ENCODE results near the gene ADPRH.

Gene ADPRH

DNA sequence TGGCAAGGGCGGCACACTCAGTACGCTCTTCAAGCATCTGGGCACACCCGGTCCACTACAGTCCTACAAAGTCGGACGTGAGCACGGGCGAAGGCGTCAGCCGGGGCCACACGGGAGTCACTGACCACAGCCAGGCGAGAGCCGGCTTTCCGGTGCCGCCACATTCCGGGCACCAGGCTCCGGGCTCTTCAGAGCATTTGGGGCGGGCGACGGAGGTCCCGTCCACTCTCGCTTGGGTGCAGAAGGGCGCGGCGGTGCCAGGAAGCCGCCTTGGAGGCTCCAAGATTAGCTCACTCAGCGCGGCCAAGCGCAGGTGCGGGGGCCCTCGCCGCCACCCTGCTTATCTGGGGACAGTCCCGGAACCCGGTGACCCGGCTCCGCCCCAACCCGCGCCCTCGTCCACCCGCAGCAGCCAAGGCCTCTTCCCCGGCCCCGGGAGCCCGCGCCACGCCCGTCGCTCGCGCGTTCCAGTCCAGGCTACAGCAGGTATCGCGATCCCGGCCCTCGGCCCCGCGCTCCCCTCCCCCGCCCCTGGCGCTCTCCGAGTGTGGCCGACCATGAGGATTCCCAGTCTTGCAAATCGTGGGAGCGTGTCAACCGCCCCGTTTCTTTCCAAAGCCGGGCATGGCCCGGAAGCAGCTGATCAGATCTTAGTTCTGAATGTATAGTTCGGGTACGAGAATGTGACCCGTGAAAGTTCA is at the start of gene ADPRH:
ADPRH (plus strand) TSS at position 127 of the 701 bp plus-strand sequence. CDS start 2,678 bp downstream, outside the sequence.
- H3K36me3 ChIP-seq (ENCODE audit: control insufficient read depth, insufficient read depth, low read length), result no peaks in the 10 kb centered on the region
- peak within 1 kb of the TSS; percentile 94 for H3K27ac ChIP-seq (ENCODE audit: low read depth, low read length)
- no peaks in the 10 kb centered on the region for H3K4me1 ChIP-seq (ENCODE audit: control insufficient read depth, insufficient read depth, low read length)
- H3K9ac ChIP-seq (ENCODE audit: low read length), result peak within 1 kb of the TSS; percentile 85
- no peaks in the 10 kb centered on the region for H3K27me3 ChIP-seq (ENCODE audit: control insufficient read depth, insufficient read depth, low read length)
- peak within 1 kb of the TSS; percentile 58 for H3K4me3 ChIP-seq (ENCODE audit: low read length)

- Histone ChIP-seq H3K27ac (ENCODE audit: low read depth, low read length) (no peak overlapping the region), H3K36me3 (ENCODE audit: control insufficient read depth, insufficient read depth, low read length) (no peaks in the 10 kb centered on the region), H3K9ac (ENCODE audit: low read length) (no peak overlapping the region), H3K4me3 (ENCODE audit: low read length) (no peak overlapping the region), H3K27me3 (ENCODE audit: control insufficient read depth, insufficient read depth, low read length) (no peaks in the 10 kb centered on the region), H3K4me1 (ENCODE audit: control insufficient read depth, insufficient read depth, low read length) (no peaks in the 10 kb centered on the region)
Measured at GRCh38 chr3:119529883-119530282, 49.4 kb upstream of the ADPRH start.

DNA sequence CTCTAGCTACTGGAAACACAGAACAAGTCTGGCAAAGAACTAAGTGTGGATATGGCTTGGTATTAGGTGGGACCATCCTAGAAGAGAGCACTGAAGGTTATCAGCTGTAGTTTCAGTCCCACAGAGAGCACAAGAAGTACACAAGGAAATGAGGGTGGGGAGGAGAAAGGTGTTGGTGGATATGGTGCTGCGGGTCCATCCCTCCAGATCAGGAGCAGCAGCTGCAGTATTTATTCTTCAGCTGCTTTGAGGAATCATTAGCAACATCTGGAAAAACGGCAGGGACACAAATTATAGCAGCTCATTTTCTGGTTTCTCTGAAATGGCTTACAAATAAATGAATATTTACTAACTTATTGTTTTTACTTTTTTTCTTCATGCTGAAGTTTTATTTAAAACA is 48.8 kb upstream of the ADPRH start:
- H3K27me3 ChIP-seq (ENCODE audit: control insufficient read depth, insufficient read depth, low read length), result no peaks in the 10 kb centered on the region
- H3K36me3 ChIP-seq (ENCODE audit: control insufficient read depth, insufficient read depth, low read length), result no peaks in the 10 kb centered on the region
- no peaks in the 10 kb centered on the region for H3K4me1 ChIP-seq (ENCODE audit: control insufficient read depth, insufficient read depth, low read length)
- no peak overlapping the region for H3K4me3 ChIP-seq (ENCODE audit: low read length)
- no peak overlapping the region for H3K27ac ChIP-seq (ENCODE audit: low read depth, low read length)
- H3K9ac ChIP-seq (ENCODE audit: low read length), result no peak overlapping the region

GRCh38 chr3:119531151-119531550 is 48.1 kb upstream of the ADPRH start:
- no peak overlapping the region for H3K9ac ChIP-seq (ENCODE audit: low read length)
- H3K36me3 ChIP-seq (ENCODE audit: control insufficient read depth, insufficient read depth, low read length), result no peaks in the 10 kb centered on the region
- no peaks in the 10 kb centered on the region for H3K27me3 ChIP-seq (ENCODE audit: control insufficient read depth, insufficient read depth, low read length)
- no peak overlapping the region for H3K27ac ChIP-seq (ENCODE audit: low read depth, low read length)
- H3K4me1 ChIP-seq (ENCODE audit: control insufficient read depth, insufficient read depth, low read length), result no peaks in the 10 kb centered on the region
- H3K4me3 ChIP-seq (ENCODE audit: low read length), result no peak overlapping the region

- no peak overlapping the region for H3K9ac ChIP-seq (ENCODE audit: low read length)
- no peaks in the 10 kb centered on the region for H3K4me1 ChIP-seq (ENCODE audit: control insufficient read depth, insufficient read depth, low read length)
- H3K4me3 ChIP-seq (ENCODE audit: low read length), result no peak overlapping the region
- no peaks in the 10 kb centered on the region for H3K36me3 ChIP-seq (ENCODE audit: control insufficient read depth, insufficient read depth, low read length)
- no peaks in the 10 kb centered on the region for H3K27me3 ChIP-seq (ENCODE audit: control insufficient read depth, insufficient read depth, low read length)
- H3K27ac ChIP-seq (ENCODE audit: low read depth, low read length), result no peak overlapping the region
Measured at GRCh38 chr3:119534296-119534695, 45.0 kb upstream of the ADPRH start.

DNA sequence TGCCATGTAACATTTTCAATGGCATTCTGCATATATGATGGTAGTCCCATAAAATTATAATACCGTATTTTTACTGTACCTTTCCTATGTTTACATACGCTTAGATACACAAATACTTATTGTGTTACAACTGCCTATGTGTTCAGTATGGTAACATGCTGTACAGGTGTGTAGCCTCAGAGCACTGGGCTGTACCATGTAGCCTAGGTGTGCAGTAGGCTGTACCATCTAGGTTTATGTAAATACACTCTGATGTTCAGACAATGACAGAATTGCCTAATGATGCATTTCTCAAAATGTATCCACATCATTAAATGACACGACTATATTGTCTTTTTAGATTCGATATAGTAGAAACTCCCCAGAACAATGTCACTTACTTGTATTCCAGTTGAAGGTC is 42.5 kb upstream of the ADPRH start:
- H3K4me1 ChIP-seq (ENCODE audit: control insufficient read depth, insufficient read depth, low read length), result no peaks in the 10 kb centered on the region
- H3K27me3 ChIP-seq (ENCODE audit: control insufficient read depth, insufficient read depth, low read length), result no peaks in the 10 kb centered on the region
- H3K27ac ChIP-seq (ENCODE audit: low read depth, low read length), result no peak overlapping the region
- H3K9ac ChIP-seq (ENCODE audit: low read length), result no peak overlapping the region
- no peaks in the 10 kb centered on the region for H3K36me3 ChIP-seq (ENCODE audit: control insufficient read depth, insufficient read depth, low read length)
- no peak overlapping the region for H3K4me3 ChIP-seq (ENCODE audit: low read length)

- Histone ChIP-seq H3K27ac (ENCODE audit: low read depth, low read length) (no peak overlapping the region), H3K4me3 (ENCODE audit: low read length) (no peak overlapping the region), H3K27me3 (ENCODE audit: control insufficient read depth, insufficient read depth, low read length) (no peaks in the 10 kb centered on the region), H3K4me1 (ENCODE audit: control insufficient read depth, insufficient read depth, low read length) (no peaks in the 10 kb centered on the region), H3K36me3 (ENCODE audit: control insufficient read depth, insufficient read depth, low read length) (no peaks in the 10 kb centered on the region), H3K9ac (ENCODE audit: low read length) (no peak overlapping the region)
Measured at GRCh38 chr3:119538772-119539171, 40.5 kb upstream of the ADPRH start.

GRCh38 chr3:119541547-119541946 is 37.7 kb upstream of the ADPRH start:
- no peak overlapping the region for H3K9ac ChIP-seq (ENCODE audit: low read length)
- no peaks in the 10 kb centered on the region for H3K36me3 ChIP-seq (ENCODE audit: control insufficient read depth, insufficient read depth, low read length)

GRCh38 chr3:119542168-119542767 is 37.0 kb upstream of the ADPRH start:
- Histone ChIP-seq H3K27me3 (ENCODE audit: control insufficient read depth, insufficient read depth, low read length) (no peaks in the 10 kb centered on the region), H3K4me3 (ENCODE audit: low read length) (no peak overlapping the region), H3K36me3 (ENCODE audit: control insufficient read depth, insufficient read depth, low read length) (no peaks in the 10 kb centered on the region), H3K4me1 (ENCODE audit: control insufficient read depth, insufficient read depth, low read length) (no peaks in the 10 kb centered on the region), H3K27ac (ENCODE audit: low read depth, low read length) (no peak overlapping the region), H3K9ac (ENCODE audit: low read length) (no peak overlapping the region)

More at GRCh38 chr3:119541547-119541946, 37.7 kb upstream of the ADPRH start:
- Histone ChIP-seq H3K4me1 (ENCODE audit: control insufficient read depth, insufficient read depth, low read length) (no peaks in the 10 kb centered on the region), H3K27me3 (ENCODE audit: control insufficient read depth, insufficient read depth, low read length) (no peaks in the 10 kb centered on the region), H3K4me3 (ENCODE audit: low read length) (no peak overlapping the region), H3K27ac (ENCODE audit: low read depth, low read length) (no peak overlapping the region)

- Histone ChIP-seq H3K4me3 (ENCODE audit: low read length) (no peak overlapping the region), H3K4me1 (ENCODE audit: control insufficient read depth, insufficient read depth, low read length) (no peaks in the 10 kb centered on the region), H3K9ac (ENCODE audit: low read length) (no peak overlapping the region), H3K27ac (ENCODE audit: low read depth, low read length) (no peak overlapping the region), H3K27me3 (ENCODE audit: control insufficient read depth, insufficient read depth, low read length) (no peaks in the 10 kb centered on the region), H3K36me3 (ENCODE audit: control insufficient read depth, insufficient read depth, low read length) (no peaks in the 10 kb centered on the region)
Measured at GRCh38 chr3:119543147-119543546, 36.1 kb upstream of the ADPRH start.

DNA sequence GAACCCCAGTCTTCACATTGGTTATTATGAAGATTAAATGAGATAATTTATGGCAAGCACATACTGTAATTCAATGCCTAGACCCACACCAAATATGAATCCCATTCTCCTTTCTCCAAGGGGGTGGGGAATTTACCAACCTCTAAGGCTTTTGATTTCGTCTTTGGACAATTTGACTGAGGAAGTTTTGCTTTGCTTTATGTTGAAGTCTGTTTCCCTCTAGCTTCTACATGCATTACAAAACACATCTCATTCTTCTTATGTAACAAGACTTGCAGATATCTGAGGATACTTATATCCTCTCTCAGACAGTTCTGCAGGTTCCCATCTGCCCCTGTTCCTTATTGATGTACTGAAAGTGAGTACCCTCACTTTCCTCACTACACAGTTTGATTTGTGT is 32.1 kb upstream of the ADPRH start:
- H3K36me3 ChIP-seq (ENCODE audit: control insufficient read depth, insufficient read depth, low read length), result no peaks in the 10 kb centered on the region
- no peaks in the 10 kb centered on the region for H3K27me3 ChIP-seq (ENCODE audit: control insufficient read depth, insufficient read depth, low read length)
- H3K4me3 ChIP-seq (ENCODE audit: low read length), result no peak overlapping the region
- H3K4me1 ChIP-seq (ENCODE audit: control insufficient read depth, insufficient read depth, low read length), result no peaks in the 10 kb centered on the region
- no peak overlapping the region for H3K9ac ChIP-seq (ENCODE audit: low read length)
- no peak overlapping the region for H3K27ac ChIP-seq (ENCODE audit: low read depth, low read length)

- H3K27ac ChIP-seq (ENCODE audit: low read depth, low read length), result no peak overlapping the region
- H3K27me3 ChIP-seq (ENCODE audit: control insufficient read depth, insufficient read depth, low read length), result no peaks in the 10 kb centered on the region
- no peak overlapping the region for H3K9ac ChIP-seq (ENCODE audit: low read length)
- no peaks in the 10 kb centered on the region for H3K4me1 ChIP-seq (ENCODE audit: control insufficient read depth, insufficient read depth, low read length)
- no peak overlapping the region for H3K4me3 ChIP-seq (ENCODE audit: low read length)
- H3K36me3 ChIP-seq (ENCODE audit: control insufficient read depth, insufficient read depth, low read length), result no peaks in the 10 kb centered on the region
Measured at GRCh38 chr3:119548341-119548740, 31.0 kb upstream of the ADPRH start.
